SHP77 (cell line): ENCODE data around the gene GRIN2A.

Experiments used
- DNase-seq, 2 experiments: peaks; one replicate each; lab custom pipeline; 2025; lab: John Stamatoyannopoulos, UW

GRIN2A gene

GRCh38 chr16:10130538-10130937 is 51.7 kb downstream of the GRIN2A start:
- DNase-seq: no peak

- DNase-seq: no peak
These were observed 53.6 kb downstream of the GRIN2A start for GRCh38 chr16:10128397-10129258.

- DNase-seq: no peak
These were observed 55.5 kb downstream of the GRIN2A start for GRCh38 chr16:10126686-10127085.

- DNase-seq: no peak
These were observed 59.1 kb downstream of the GRIN2A start for GRCh38 chr16:10123141-10123540.

- no peak for DNase-seq
These were observed 59.7 kb downstream of the GRIN2A start for GRCh38 chr16:10122546-10122945.

- no peak for DNase-seq
These were observed 60.3 kb downstream of the GRIN2A start for GRCh38 chr16:10121897-10122425.

GRCh38 chr16:10121491-10121890 is 60.7 kb downstream of the GRIN2A start:
- no peak for DNase-seq

- DNase-seq: no peak
These were observed 61.3 kb downstream of the GRIN2A start for GRCh38 chr16:10120953-10121352.

GRCh38 chr16:10114409-10114808 is 67.8 kb downstream of the GRIN2A start:
- no peak for DNase-seq

GRCh38 chr16:10113248-10113647 is 69.0 kb downstream of the GRIN2A start:
- no peak for DNase-seq

GRCh38 chr16:10112021-10112420 is 70.2 kb downstream of the GRIN2A start:
- DNase-seq: no peak

- no peak for DNase-seq
These were observed 71.0 kb downstream of the GRIN2A start for GRCh38 chr16:10111156-10111761.

GRCh38 chr16:10110552-10110951 is 71.7 kb downstream of the GRIN2A start:
- no peak for DNase-seq

- DNase-seq: no peak
These were observed 75.1 kb downstream of the GRIN2A start for GRCh38 chr16:10107081-10107480.

GRCh38 chr16:10103700-10104099 is 78.5 kb downstream of the GRIN2A start:
- no peak for DNase-seq

- DNase-seq: no peak
These were observed 79.1 kb downstream of the GRIN2A start for GRCh38 chr16:10103118-10103517.

GRCh38 chr16:10100829-10101228 is 81.4 kb downstream of the GRIN2A start:
- DNase-seq: no peak

- no peak for DNase-seq
These were observed 83.2 kb downstream of the GRIN2A start for GRCh38 chr16:10098991-10099390.

GRCh38 chr16:10097271-10097670 is 85.0 kb downstream of the GRIN2A start:
- no peak for DNase-seq

- DNase-seq: no peak
These were observed 88.7 kb downstream of the GRIN2A start for GRCh38 chr16:10093576-10093975.

GRCh38 chr16:10090816-10091215 is 91.4 kb downstream of the GRIN2A start:
- no peak for DNase-seq

- no peak for DNase-seq
These were observed 93.8 kb downstream of the GRIN2A start for GRCh38 chr16:10088380-10088793.

- no peak for DNase-seq
These were observed 95.1 kb downstream of the GRIN2A start for GRCh38 chr16:10087151-10087550.
